Measurements from ENCODE around the gene RNF182.

RNF182 gene

GRCh38 chr6:13931797-13932402 lies 7.1 kb downstream of the RNF182 start:
- TF ChIP-seq EP300 (IDR thresholded peaks at IDR 0.05; ENCODE audit: borderline replicate concordance): no peak
- no peak for TF ChIP-seq MAX (IDR thresholded peaks at IDR 0.05)
- TF ChIP-seq RAD21 (IDR thresholded peaks at IDR 0.05; ENCODE audit: low read depth): no peak

- TF ChIP-seq NFIC (IDR thresholded peaks at IDR 0.05): no peak
- TF ChIP-seq TAF1 (IDR thresholded peaks at IDR 0.05; ENCODE audit: low read depth): no peak
- TF ChIP-seq TEAD4 (IDR thresholded peaks at IDR 0.05): no peak
- no peak for TF ChIP-seq RAD21 (IDR thresholded peaks at IDR 0.05; ENCODE audit: low read depth)
- no peak for TF ChIP-seq REST (IDR thresholded peaks at IDR 0.05; ENCODE audit: low read depth)
- TF ChIP-seq YY1 (IDR thresholded peaks at IDR 0.05; ENCODE audit: low read depth): no peak
- TF ChIP-seq MAX (IDR thresholded peaks at IDR 0.05): no peak
- TF ChIP-seq TCF12 (IDR thresholded peaks at IDR 0.05; ENCODE audit: low read depth): no peak
- no peak for TF ChIP-seq EP300 (IDR thresholded peaks at IDR 0.05; ENCODE audit: borderline replicate concordance)
- TF ChIP-seq EGR1 (IDR thresholded peaks at IDR 0.05): no peak
- TF ChIP-seq USF1 (IDR thresholded peaks at IDR 0.05): no peak
- TF ChIP-seq CEBPB (IDR thresholded peaks at IDR 0.05): no peak
- TF ChIP-seq ZBTB7A (IDR thresholded peaks at IDR 0.05; ENCODE audit: low read depth): no peak
- no peak for TF ChIP-seq CREB1 (IDR thresholded peaks at IDR 0.05; ENCODE audit: low read depth)
- TF ChIP-seq FOXM1 (IDR thresholded peaks at IDR 0.05; ENCODE audit: borderline replicate concordance, low read depth): no peak
These were observed 8.0 kb downstream of the RNF182 start for GRCh38 chr6:13932785-13933184.

GRCh38 chr6:13934721-13935120 lies 10.0 kb downstream of the RNF182 start:
- TF ChIP-seq TAF1 (IDR thresholded peaks at IDR 0.05; ENCODE audit: low read depth): no peak
- no peak for TF ChIP-seq CEBPB (IDR thresholded peaks at IDR 0.05)
- no peak for TF ChIP-seq TEAD4 (IDR thresholded peaks at IDR 0.05)
- no peak for TF ChIP-seq REST (IDR thresholded peaks at IDR 0.05; ENCODE audit: low read depth)
- no peak for TF ChIP-seq TCF12 (IDR thresholded peaks at IDR 0.05; ENCODE audit: low read depth)
- no peak for TF ChIP-seq ZBTB7A (IDR thresholded peaks at IDR 0.05; ENCODE audit: low read depth)

GRCh38 chr6:13935190-13935880 lies 10.6 kb downstream of the RNF182 start:
- TF ChIP-seq EGR1 (IDR thresholded peaks at IDR 0.05): no peak
- TF ChIP-seq CREB1 (IDR thresholded peaks at IDR 0.05; ENCODE audit: low read depth): no peak
- TF ChIP-seq NFIC (IDR thresholded peaks at IDR 0.05): no peak
- TF ChIP-seq TAF1 (IDR thresholded peaks at IDR 0.05; ENCODE audit: low read depth): no peak
- TF ChIP-seq TCF12 (IDR thresholded peaks at IDR 0.05; ENCODE audit: low read depth): no peak
- no peak for TF ChIP-seq FOXM1 (IDR thresholded peaks at IDR 0.05; ENCODE audit: borderline replicate concordance, low read depth)
- TF ChIP-seq USF1 (IDR thresholded peaks at IDR 0.05): no peak
- TF ChIP-seq MAX (IDR thresholded peaks at IDR 0.05): no peak
- no peak for TF ChIP-seq RAD21 (IDR thresholded peaks at IDR 0.05; ENCODE audit: low read depth)
- no peak for TF ChIP-seq EP300 (IDR thresholded peaks at IDR 0.05; ENCODE audit: borderline replicate concordance)
- no peak for TF ChIP-seq CEBPB (IDR thresholded peaks at IDR 0.05)
- TF ChIP-seq TEAD4 (IDR thresholded peaks at IDR 0.05): no peak
- TF ChIP-seq ZBTB7A (IDR thresholded peaks at IDR 0.05; ENCODE audit: low read depth): no peak
- no peak for TF ChIP-seq REST (IDR thresholded peaks at IDR 0.05; ENCODE audit: low read depth)
- no peak for TF ChIP-seq YY1 (IDR thresholded peaks at IDR 0.05; ENCODE audit: low read depth)
